HG03432 (cell line): ENCODE measurements around the gene ZNF207.
"Not testable (repeated sequence)": the region's sequence is repeated elsewhere in the genome, so short reads cannot be mapped to it uniquely, and the experiment has no call there.

Source experiments
- ATAC-seq: cut with Tn5 transposase; IDR thresholded peaks from one replicate; pipeline ENCODE4 v1.9.1; 2021; ENCODE audit warnings: mild to moderate bottlenecking, moderate library complexity; ENCODE audit not compliant: unreplicated experiment

ZNF207 gene

DNA sequence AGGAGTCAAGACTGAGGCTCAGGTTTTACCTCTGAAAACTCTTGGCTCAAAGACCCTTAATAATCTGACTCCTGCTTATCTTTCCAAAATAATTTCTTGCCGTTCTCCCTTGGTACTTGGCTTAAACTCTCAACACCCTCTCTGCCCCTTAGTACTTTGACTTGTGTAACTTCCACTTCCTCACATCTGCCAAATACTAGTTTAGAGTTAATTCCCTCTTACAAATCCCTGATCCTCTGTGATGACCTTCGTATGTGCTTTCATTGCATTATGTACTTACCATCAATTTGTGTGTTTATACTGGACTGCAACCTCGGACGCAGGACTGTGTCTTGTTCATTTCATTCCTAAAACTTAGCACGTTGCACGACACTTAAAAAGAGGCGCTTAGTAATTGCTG lies 35.2 kb downstream of the ZNF207 start:
- no peak for ATAC-seq

DNA sequence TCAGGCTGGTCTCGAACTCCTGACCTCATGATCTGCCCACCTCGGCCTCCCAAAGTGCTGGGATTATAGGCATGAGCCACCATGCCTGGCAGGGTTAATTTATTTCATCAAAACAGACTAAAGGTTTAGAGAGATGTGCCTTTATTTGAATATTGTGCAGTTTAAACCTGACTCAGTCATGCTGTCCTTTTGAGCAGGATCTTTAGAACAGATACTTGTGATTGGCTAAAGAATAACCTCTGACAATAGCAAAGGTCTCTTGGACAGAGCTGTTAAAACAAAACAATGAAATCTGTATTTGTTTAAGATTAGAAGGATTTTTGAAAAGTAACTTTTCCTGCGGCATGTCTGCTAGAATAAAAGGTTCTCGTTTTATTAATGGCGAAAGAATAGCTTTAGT lies 36.0 kb downstream of the ZNF207 start:
- ATAC-seq = no peak

DNA sequence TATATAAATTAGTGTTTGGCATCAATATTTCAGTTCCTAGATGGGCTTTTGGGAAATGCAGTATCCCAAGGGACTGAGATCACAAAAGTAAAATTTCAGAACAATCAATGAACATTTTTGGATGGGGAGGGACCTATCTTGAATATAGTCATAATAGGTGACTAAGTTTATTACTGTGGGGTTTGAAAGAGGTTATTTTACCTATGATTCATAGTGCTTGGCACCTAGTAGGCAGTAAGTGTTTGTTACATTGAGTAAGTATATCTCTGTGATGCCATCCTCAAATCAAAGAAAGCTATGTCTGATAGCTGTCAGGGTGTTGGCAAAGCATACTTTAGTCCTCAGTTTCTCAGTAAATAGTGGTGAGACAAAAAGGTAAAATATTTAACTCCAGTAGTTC lies 36.9 kb downstream of the ZNF207 start:
- no peak for ATAC-seq

DNA sequence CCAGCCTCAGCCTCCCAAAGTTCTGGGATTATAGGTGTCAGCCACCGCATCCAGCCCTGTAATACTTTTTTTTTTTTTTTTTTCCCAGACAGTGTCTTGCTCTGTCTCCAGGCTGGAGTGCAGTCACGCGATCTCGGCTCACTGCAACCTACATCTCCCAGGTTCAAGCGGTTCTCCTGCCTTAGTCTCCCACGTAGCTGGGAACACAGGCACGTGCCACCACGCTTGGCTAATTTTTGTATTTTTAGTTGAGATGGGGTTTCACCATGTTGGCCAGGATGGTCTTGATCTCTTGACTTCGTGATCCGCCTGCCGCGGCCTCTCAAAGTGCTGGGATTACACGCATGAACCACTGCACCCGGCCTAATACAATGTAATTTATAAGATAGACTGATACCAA lies 38.2 kb downstream of the ZNF207 start:
- ATAC-seq = not testable (repeated sequence)

DNA sequence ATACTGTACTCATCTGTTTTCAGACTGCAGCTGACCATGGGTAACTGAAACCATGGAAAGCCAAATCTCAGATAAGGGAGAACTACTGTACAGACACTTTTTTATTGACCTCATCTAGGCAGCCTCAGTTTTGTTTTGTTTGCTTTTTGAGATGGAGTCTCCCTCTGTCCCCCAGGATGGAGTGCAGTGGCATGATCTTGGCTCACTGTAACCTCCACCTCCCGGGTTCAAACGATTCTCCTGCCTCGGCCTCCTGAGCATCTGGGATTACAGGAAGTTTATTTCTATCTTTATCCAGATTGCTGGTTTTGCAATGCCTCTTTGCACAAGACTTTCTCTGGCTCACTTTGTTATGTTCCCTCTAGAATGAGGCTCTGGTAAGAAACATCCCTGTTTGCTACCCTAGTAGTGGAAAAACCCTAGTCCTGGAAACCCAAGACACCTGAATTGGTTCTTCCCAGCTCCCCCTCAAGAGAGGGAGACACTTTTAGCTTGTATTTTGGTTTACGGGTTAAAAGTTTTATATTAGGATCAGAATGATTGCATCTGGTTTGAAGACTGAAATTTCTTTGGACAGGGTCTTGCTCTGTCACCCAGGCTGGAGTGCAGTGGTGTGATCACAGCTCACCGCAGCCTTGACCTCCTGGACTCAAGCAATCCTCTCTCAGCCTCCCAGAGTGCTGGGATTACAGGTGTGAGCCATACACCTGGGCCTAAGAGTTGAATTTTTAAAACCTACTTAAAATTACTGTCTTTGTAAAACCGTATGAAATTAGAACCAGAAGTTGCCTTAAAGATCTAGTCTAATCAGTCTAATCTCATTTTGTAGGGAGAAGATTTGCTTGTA lies 38.9 kb downstream of the ZNF207 start:
- ATAC-seq = no peak

DNA sequence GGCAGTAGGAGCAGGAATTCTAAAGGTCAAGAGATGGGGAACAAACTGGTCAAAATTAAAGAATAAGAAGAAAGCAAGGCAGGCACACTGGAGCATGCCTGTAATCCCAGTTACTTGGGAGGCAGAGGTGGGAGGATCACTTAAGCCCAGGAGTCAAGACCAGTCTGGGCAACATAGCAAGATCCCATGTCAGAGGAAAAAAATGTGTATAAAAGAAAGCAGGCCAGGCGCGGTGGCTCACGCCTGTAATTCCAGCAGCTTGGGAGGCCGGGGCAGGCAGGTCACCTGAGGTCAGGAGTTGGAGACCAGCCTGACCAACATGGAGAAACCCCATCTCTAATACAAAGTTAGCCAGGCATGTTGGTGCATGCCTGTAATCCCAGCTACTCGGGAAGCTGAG lies 43.9 kb downstream of the ZNF207 start:
- ATAC-seq = no peak

DNA sequence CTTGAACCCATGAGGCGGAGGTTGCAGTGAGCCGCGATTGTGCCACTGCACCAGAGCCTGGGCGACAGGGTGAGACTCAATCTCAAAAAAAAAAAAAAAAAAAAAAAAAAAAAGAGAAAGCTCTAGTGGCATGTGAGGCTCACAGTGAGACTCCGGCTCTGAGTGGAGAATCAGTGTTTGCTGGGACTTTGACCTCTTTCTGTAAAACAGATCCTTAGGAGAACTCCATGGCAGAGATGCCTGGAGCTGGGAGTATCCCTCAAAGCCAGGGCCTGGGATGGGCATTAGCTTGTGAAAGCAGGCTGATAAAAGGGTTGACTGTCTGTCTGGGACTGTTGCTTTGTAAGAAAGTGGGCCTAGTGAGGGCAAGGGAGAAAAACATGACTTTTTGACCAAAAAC lies 46.4 kb downstream of the ZNF207 start:
- no peak for ATAC-seq

DNA sequence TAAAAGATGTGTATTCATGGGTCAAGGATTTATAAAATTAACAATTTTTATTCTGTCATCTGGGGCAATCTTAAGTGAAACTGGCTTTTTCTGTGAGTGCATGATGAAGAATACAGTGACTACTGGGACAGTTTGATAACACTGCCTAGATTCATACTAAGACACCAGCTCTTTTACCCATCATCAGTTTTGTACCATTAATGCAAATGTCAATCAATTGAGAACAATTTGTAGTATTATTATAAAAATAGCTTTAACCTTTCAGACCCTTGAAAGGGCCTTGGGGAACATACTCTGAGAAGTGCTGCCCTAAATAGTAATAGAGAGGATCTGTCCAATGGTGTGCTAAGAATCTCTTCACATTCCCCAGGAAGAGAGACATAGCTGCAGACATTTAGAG lies 49.0 kb downstream of the ZNF207 start:
- no peak for ATAC-seq

DNA sequence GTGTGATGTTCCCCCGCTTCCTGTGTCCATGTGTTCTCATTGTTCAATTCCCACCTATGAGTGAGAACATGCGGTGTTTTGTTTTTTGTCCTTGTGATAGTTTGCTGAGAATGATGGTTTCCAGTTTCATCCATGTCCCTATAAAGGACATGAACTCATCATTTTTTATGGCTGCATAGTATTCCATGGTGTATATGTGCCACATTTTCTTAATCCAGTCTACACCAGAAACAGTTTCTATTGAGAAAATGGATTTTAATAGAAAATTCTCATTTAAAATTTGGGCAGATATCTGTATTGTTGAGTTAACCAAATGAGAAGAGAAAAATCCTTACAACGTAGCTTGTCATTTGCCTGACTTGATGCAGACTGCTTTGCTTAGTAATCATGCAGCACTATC lies 60.1 kb downstream of the ZNF207 start:
- not testable (repeated sequence) for ATAC-seq

DNA sequence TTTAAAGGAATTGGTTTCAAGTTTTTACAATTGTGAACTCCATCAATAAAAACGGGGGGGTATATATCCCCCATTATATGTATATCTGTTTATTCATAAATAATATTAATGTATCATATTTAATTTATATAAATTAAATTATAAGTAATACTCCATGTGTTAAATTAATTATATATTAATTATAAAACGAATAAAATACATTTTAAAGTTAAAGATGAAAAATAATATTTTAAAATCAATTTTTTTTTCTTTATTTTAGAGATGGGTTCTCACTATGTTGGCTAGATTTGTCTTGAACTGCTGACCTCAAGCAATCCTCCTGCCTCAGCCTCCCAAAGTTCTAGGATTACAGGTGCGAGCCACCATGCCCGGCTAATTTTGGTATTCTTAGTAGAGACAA lies 76.9 kb downstream of the ZNF207 start:
- ATAC-seq = no peak

DNA sequence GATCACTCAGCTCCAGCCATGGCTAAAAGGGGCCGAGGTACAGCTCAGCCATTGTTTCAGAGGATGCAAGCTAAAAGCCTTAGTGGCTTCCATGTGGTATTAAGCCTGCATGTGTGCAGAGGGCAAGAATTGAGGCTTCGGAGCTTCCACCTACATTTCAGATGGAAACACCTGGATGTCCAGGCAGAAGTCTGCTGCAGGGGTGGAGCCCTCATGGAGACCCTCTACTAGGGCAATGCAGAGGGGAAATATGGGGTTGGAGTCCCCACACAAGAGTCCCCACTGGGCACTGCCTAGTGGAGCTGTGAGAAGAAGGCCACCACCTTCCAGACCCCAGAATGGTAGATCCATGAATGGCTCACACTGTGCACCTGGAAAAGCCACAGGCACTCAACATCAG lies 79.6 kb downstream of the ZNF207 start:
- ATAC-seq = no peak
